Measurements from ENCODE around the gene C4BPB. TPM values are rescaled to one million over a fixed set of nuclear protein-coding genes. Genes with fewer than 3 reads are reported as not detected.

C4BPB gene
- polyA plus RNA-seq, 1 donor (not counting 4 experiments of a cell fraction or from before 2014, with no cell fraction given): not detected

GRCh38 chr1:207103892-207104373, 15.3 kb downstream of the C4BPB start, which contains the start of gene C4BPA:
Gene C4BPA, plus strand, starts transcription at chr1:207104233. Its CDS starts 8,793 bp downstream, at chr1:207113026.
- Histone ChIP-seq H3K9me3 (ENCODE audit: control insufficient read depth, low read depth, low read length) (no peaks in the 10 kb centered on the region), H3K9me1 (ENCODE audit: control insufficient read depth, extremely low read depth, insufficient read depth, low read length) (no peaks in the 10 kb centered on the region), H2AFZ (ENCODE audit: control insufficient read depth, low read length) (no peak within 1 kb of the TSS), H3K36me3 (ENCODE audit: control insufficient read depth in 2 of 2, extremely low read depth in 1 of 2, insufficient read depth in 2 of 2, low read length in 2 of 2) (no peaks in the 10 kb centered on the region), H3K79me2 (ENCODE audit: control insufficient read depth, insufficient read depth, low read length) (no peaks in the 10 kb centered on the region), H3K4me2 (ENCODE audit: control insufficient read depth, extremely low read depth, insufficient read depth, low read depth, low read length) (no peak within 1 kb of the TSS), H3K27me3 (ENCODE audit: control insufficient read depth, extremely low read depth, insufficient read depth, low read length) (peaks cover 3% of the 10 kb centered on the region), H3K4me3 (ENCODE audit: control insufficient read depth in 2 of 3, extremely low read depth in 1 of 3, insufficient read depth in 2 of 3, low read depth in 1 of 3, low read length in 3 of 3) (no peak within 1 kb of the TSS), H3K27ac (ENCODE audit: control insufficient read depth, insufficient read depth, low read length) (no peak within 1 kb of the TSS), H3K4me1 (ENCODE audit: control insufficient read depth, extremely low read depth, insufficient read depth, low read length) (no peaks in the 10 kb centered on the region), H3K9ac (ENCODE audit: control insufficient read depth, extremely low read depth, insufficient read depth, low read length) (no peak within 1 kb of the TSS), H4K20me1 (ENCODE audit: control insufficient read depth, extremely low read depth, insufficient read depth, low read length) (no peaks in the 10 kb centered on the region)
- DNase-seq (ENCODE audit: low read depth, low spot score) (no peak), FAIRE-seq (no peak)
- dilution Hi-C loops (cut with MboI; ENCODE audit: extremely low pct_ligation_motif_present, low sequenced_read_pairs): no loop called here
- TF ChIP-seq EZH2 (IDR thresholded peaks at IDR 0.05; ENCODE audit: low read length): no peak
- TF ChIP-seq CTCF (optimal IDR thresholded peaks at IDR 0.05 in 1 of 3, IDR thresholded peaks at IDR 0.05 in 1 of 3, conservative IDR thresholded peaks at IDR 0.05 in 1 of 3; ENCODE audit: extremely low read depth in 1 of 3, insufficient read depth in 2 of 3, low read length in 3 of 3): no peak

- H3K27me3 ChIP-seq (ENCODE audit: control insufficient read depth, extremely low read depth, insufficient read depth, low read length): peaks cover 4% of the 10 kb centered on the region
- no peak overlapping the region for H3K9ac ChIP-seq (ENCODE audit: control insufficient read depth, extremely low read depth, insufficient read depth, low read length)
- no peaks in the 10 kb centered on the region for H3K9me1 ChIP-seq (ENCODE audit: control insufficient read depth, extremely low read depth, insufficient read depth, low read length)
- H3K27ac ChIP-seq (ENCODE audit: control insufficient read depth, insufficient read depth, low read length): no peak overlapping the region
- no peak overlapping the region for H3K4me2 ChIP-seq (ENCODE audit: control insufficient read depth, extremely low read depth, insufficient read depth, low read depth, low read length)
- DNase-seq (ENCODE audit: low read depth, low spot score) (no peak), FAIRE-seq (no peak)
- TF ChIP-seq EZH2 (IDR thresholded peaks at IDR 0.05; ENCODE audit: low read length) (no peak), CTCF (optimal IDR thresholded peaks at IDR 0.05 in 1 of 3, IDR thresholded peaks at IDR 0.05 in 1 of 3, conservative IDR thresholded peaks at IDR 0.05 in 1 of 3; ENCODE audit: extremely low read depth in 1 of 3, insufficient read depth in 2 of 3, low read length in 3 of 3) (no peak)
- H2AFZ ChIP-seq (ENCODE audit: control insufficient read depth, low read length): no peak overlapping the region
- dilution Hi-C loops (cut with MboI; ENCODE audit: extremely low pct_ligation_motif_present, low sequenced_read_pairs): no loop called here
- H3K4me3 ChIP-seq (ENCODE audit: control insufficient read depth in 2 of 3, extremely low read depth in 1 of 3, insufficient read depth in 2 of 3, low read depth in 1 of 3, low read length in 3 of 3): no peak overlapping the region
- H4K20me1 ChIP-seq (ENCODE audit: control insufficient read depth, extremely low read depth, insufficient read depth, low read length): no peaks in the 10 kb centered on the region
- H3K36me3 ChIP-seq (ENCODE audit: control insufficient read depth in 2 of 2, extremely low read depth in 1 of 2, insufficient read depth in 2 of 2, low read length in 2 of 2): no peaks in the 10 kb centered on the region
- no peaks in the 10 kb centered on the region for H3K4me1 ChIP-seq (ENCODE audit: control insufficient read depth, extremely low read depth, insufficient read depth, low read length)
- no peaks in the 10 kb centered on the region for H3K79me2 ChIP-seq (ENCODE audit: control insufficient read depth, insufficient read depth, low read length)
- H3K9me3 ChIP-seq (ENCODE audit: control insufficient read depth, low read depth, low read length): no peaks in the 10 kb centered on the region
Observed at GRCh38 chr1:207109004-207109403, 20.3 kb downstream of the C4BPB start.
